Activated CD4-positive, alpha-beta T cell treated with anti-CD3 and anti-CD28 coated beads, Interleukin-2, Interleukin-4, amounts not matched to agents 100 ng/mL and 50 ng/mL, durations not matched to agents 16 hours and 8 hours (primary cell): ENCODE results near the gene AOPEP.
"Not testable (repeated sequence)": the region's sequence is repeated elsewhere in the genome, so short reads cannot be mapped to it uniquely, and the experiment has no call there.

ENCODE experiments used
- DNase-seq: peaks from one replicate; pipeline ENCODE4 v3.0.0-alpha.2; 2020; ENCODE audit warnings: low spot score

AOPEP gene

GRCh38 chr9:94847486-94847885, 121.0 kb downstream of the AOPEP start:
- DNase-seq, result no peak

- not testable (repeated sequence) for DNase-seq
These were observed 122.3 kb downstream of the AOPEP start for GRCh38 chr9:94848791-94849190.

GRCh38 chr9:94850540-94851434, 124.3 kb downstream of the AOPEP start:
- no peak for DNase-seq

GRCh38 chr9:94851467-94851866, 125.0 kb downstream of the AOPEP start:
- DNase-seq, result no peak

- no peak for DNase-seq
These were observed 125.4 kb downstream of the AOPEP start for GRCh38 chr9:94851892-94852291.

- DNase-seq, result no peak
These were observed 125.9 kb downstream of the AOPEP start for GRCh38 chr9:94852373-94852772.

GRCh38 chr9:94853887-94854286, 127.4 kb downstream of the AOPEP start:
- no peak for DNase-seq

GRCh38 chr9:94855903-94856302, 129.4 kb downstream of the AOPEP start:
- no peak for DNase-seq

- no peak for DNase-seq
These were observed 131.3 kb downstream of the AOPEP start for GRCh38 chr9:94857791-94858190.

- DNase-seq, result no peak
These were observed 132.7 kb downstream of the AOPEP start for GRCh38 chr9:94859226-94859625.

- DNase-seq, result no peak
These were observed 133.4 kb downstream of the AOPEP start for GRCh38 chr9:94859891-94860290.

- DNase-seq, result peak; percentile 83
These were observed 134.4 kb downstream of the AOPEP start for GRCh38 chr9:94860678-94861588.

- no peak for DNase-seq
These were observed 135.2 kb downstream of the AOPEP start for GRCh38 chr9:94861589-94862272.

- no peak for DNase-seq
These were observed 137.7 kb downstream of the AOPEP start for GRCh38 chr9:94864196-94864595.

- no peak for DNase-seq
These were observed 138.5 kb downstream of the AOPEP start for GRCh38 chr9:94864862-94865509.

- no peak for DNase-seq
These were observed 139.3 kb downstream of the AOPEP start for GRCh38 chr9:94865582-94866452.

GRCh38 chr9:94866770-94867169, 140.3 kb downstream of the AOPEP start:
- no peak for DNase-seq

GRCh38 chr9:94867281-94867841, 140.9 kb downstream of the AOPEP start:
- no peak for DNase-seq

- no peak for DNase-seq
These were observed 141.4 kb downstream of the AOPEP start for GRCh38 chr9:94867842-94868312.

GRCh38 chr9:94868464-94868863, 142.0 kb downstream of the AOPEP start:
- DNase-seq, result no peak
